B cell (primary cell): ENCODE data around the gene RAPGEF6.

Experiments used
- CTCF ChIP-seq: fragments of 200-600 bp; IDR thresholded peaks from one replicate; pipeline ENCODE4 v1.8.0; 2022; ENCODE audit warnings: antibody characterized with exemption, mild to moderate bottlenecking
- EZH2 ChIP-seq: IDR thresholded peaks from 2 replicates; pipeline ENCODE4 v1.6.1; 2012; ENCODE audit warnings: borderline replicate concordance, low read depth, mild to moderate bottlenecking, moderate library complexity, low read length; ENCODE audit not compliant: insufficient read depth, poor library complexity, severe bottlenecking

GRCh38 chr5:131495536-131496399 is 139.3 kb downstream of the RAPGEF6 start:
- TF ChIP-seq CTCF (no peak), EZH2 (no peak)
